Activated naive CD4-positive, alpha-beta T cell treated with anti-CD3 and anti-CD28 coated beads, Interleukin-2, amount 50 U/mL, for 16 hours (primary cell): ENCODE data around the gene TMEM123.

Source experiments
- DNase-seq: peaks from one replicate; pipeline ENCODE4 v3.0.0-alpha.2; 2020

TMEM123 gene

DNA sequence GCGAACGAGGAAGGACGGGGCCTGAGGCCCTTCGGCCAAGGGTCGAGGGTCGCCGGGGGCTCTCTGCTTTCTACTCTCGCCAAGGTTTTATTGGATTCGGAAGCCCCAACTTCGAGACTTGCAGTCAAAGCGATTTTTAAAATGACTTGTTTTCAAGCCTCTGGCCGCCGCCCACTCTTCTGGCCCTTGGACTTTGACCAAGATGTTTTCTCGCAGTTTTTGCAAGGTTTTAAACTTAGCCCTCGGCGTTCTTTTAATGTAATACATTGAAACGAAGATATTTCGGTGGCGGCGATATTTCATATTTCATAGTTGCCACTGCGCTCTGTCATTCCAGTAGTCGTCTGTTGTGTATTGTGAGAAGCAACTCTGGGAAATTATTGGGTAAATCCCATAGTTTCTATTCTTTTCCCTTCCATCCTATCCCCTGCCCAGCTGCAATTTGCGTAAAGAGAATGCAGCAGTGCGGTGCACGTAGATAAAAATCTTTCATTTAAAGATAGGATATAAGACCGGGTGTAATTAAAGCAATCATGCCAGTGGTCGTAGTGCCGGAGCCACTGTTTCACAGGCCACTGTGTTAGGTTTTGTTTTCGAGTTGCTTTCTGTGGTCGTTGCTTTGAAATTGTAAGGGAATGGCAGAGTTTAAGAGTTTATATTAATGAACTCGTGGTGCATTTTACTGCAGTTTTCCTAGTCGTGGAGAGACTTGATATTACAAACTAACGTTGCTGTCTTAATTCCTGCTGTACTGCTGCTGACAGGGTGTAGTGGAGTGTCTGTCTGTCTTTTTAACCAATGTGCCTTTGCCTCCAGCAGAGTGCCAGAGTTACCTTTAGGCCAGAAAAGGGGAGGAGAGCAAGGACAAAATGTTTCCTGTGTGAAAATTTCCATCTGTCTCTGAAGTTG lies 104.8 kb downstream of the TMEM123 start:
- no peak for DNase-seq

GRCh38 chr11:102346748-102347461 lies 105.7 kb downstream of the TMEM123 start, which contains the start of gene BIRC2:
Gene BIRC2 (plus strand): TSS chr11:102347214. CDS start chr11:102349855, 2,641 bp downstream.
- peak; percentile 95 for DNase-seq

DNA sequence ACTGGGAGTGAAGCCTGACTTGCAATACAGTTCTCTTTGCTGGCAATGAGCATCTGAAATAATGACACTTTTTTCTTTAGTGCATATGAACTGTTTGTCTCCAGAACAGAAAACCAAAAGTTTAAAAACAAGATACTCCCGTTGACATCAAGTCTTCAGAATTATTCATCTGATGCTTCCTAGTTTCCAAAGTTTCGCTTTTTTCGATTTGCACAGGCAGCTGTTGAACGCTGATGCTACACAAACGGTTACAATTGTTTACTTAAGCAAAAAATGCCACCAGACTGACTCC lies 106.2 kb downstream of the TMEM123 start:
- DNase-seq, result no peak
